Mesodermal cell (in vitro differentiated cells): ENCODE results near the gene GGT5.
"Not testable (repeated sequence)": the region's sequence is repeated elsewhere in the genome, so short reads cannot be mapped to it uniquely, and the experiment has no call there.

Source experiments
- H3K27ac ChIP-seq: 2 replicates; pipeline ENCODE4 v1.7.0; 2013; ENCODE audit warnings: mild to moderate bottlenecking, low read depth, low read length, moderate library complexity; ENCODE audit not compliant: severe bottlenecking
- H3K36me3 ChIP-seq: 2 replicates; pipeline ENCODE4 v1.7.1; 2013; ENCODE audit warnings: mild to moderate bottlenecking, low read length, moderate library complexity; ENCODE audit not compliant: control insufficient read depth, insufficient read depth
- H3K4me1 ChIP-seq: one replicate; pipeline ENCODE4 v1.7.1; 2013; ENCODE audit warnings: mild to moderate bottlenecking, low read length; ENCODE audit not compliant: insufficient read depth, control insufficient read depth, poor library complexity, severe bottlenecking
- H3K4me3 ChIP-seq: 2 replicates; pipeline ENCODE4 v1.7.0; 2013; ENCODE audit warnings: low read length, control low read depth, mild to moderate bottlenecking; ENCODE audit not compliant: insufficient read depth, poor library complexity, severe bottlenecking; ENCODE audit errors: extremely low read depth
- H3K9me3 ChIP-seq: 2 replicates; pipeline ENCODE4 v1.7.1; 2013; ENCODE audit warnings: mild to moderate bottlenecking, low read length, moderate library complexity; ENCODE audit not compliant: control insufficient read depth
- WGBS, 2 experiments: methylation state at CpG; one replicate each; pipeline ENCODE4 v1.1.5; 2013; ENCODE audit warnings: missing lambda C conversion rate in 2 of 2; ENCODE audit not compliant: insufficient coverage in 2 of 2; 5-methylcytosine and 5-hydroxymethylcytosine counted together

GGT5 gene

DNA sequence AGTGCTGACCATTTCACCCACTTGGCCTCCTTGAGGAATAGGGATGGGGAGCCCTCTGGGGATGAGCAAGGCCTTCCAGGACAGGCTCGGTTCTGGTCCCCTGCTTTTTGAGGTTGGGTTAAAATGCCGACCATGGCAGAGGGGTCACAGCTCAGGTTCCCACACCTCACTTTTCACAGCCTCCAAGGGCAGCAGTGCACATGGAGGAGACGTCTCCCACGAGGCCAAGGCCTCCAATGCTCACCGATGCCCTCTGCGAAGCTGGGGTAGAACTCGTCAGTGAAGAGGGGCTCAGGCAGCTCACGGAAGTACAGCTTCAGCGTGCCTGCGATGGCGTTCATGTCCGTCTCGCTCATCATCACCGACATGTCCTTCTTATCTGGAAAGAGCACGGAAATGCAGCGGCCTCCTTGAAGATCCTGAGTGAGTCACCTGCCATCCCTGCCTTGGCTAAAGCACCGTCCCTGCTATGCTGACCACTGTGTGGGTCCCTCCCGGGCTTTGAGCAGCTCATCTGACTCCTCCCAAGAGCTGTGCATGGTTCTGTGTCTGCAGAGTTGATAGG lies 17.4 kb upstream of the GGT5 start:
- not testable (repeated sequence) for H3K4me1 ChIP-seq, H3K4me3 ChIP-seq, H3K36me3 ChIP-seq, H3K9me3 ChIP-seq, H3K27ac ChIP-seq
- WGBS, 2 experiments: 94 to 95% methylated on average over 17 of the region's 18 CpGs

DNA sequence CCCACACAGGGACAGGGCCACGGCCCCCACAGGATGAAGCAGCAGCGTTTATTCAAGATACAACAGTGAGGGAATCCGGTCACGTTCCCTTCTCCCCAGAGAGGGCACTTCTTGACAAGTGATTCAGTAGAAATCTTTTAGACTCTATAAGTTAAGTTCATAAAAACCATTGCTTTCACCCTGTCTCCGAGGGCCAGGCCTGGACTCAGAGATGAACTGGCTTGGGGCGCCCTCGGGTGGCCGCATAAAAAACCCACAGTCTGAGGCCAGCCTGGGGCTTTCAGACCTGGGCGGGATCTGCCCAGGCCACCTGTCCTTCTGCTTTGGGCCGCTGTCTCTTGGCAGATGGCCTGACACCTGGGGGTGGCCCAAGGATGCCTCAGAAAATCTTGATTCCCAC lies 14.6 kb upstream of the GGT5 start:
- not testable (repeated sequence) for H3K36me3 ChIP-seq, H3K4me3 ChIP-seq, H3K27ac ChIP-seq, H3K9me3 ChIP-seq, H3K4me1 ChIP-seq
- no CpG with 5 or more reads among the region's 10 CpGs for WGBS, 2 experiments

DNA sequence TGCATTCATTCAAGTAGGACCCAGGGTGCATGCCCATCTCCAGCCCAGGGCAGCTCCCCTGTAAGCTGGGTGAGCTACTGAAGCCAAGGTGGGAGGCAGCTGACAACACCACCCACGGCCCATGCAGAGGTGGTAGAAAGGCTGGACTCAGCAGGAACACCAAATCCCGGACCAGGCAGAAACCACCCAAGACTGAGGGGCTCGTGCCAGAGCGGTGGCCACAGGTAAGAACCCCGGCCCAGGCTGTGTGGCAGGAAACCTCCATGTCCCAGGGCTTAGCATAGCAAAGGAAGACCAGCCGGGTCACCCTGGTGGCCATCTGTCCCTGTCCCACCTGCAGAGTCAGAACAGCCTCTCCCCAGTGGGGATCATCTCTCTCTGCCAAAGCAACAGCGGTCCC lies 11.9 kb upstream of the GGT5 start:
- H3K27ac ChIP-seq, H3K4me3 ChIP-seq, H3K36me3 ChIP-seq, H3K9me3 ChIP-seq, H3K4me1 ChIP-seq: not testable (repeated sequence)
- 98 to 100% methylated on average over 4 to 5 of the region's 7 CpGs for WGBS, 2 experiments

DNA sequence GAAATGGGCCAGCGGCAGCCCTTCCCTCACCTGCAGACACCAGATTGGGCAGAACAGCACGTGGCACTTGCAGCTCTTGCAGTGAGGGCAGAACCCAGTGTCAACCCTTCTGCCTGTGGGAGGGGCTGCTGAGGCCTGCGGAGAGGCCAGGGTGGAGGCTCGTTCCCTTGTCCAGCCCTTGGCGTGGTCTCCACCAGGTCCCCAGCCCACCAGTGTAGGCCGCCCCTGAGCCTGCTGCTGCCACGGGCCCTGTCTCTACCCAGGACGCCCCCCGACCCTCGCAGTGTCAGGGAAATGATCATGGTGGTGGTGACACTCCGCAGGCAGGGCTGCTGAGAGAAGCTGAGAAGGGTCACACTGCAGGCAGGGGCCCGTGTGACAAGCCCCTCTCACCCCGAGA lies 11.3 kb upstream of the GGT5 start:
- not testable (repeated sequence) for H3K9me3 ChIP-seq, H3K4me1 ChIP-seq, H3K27ac ChIP-seq, H3K4me3 ChIP-seq, H3K36me3 ChIP-seq
- WGBS, 2 experiments: 90% methylated on average over 2 of the region's 13 CpGs; no CpG with 5 or more reads in 1 of the 2 experiments

DNA sequence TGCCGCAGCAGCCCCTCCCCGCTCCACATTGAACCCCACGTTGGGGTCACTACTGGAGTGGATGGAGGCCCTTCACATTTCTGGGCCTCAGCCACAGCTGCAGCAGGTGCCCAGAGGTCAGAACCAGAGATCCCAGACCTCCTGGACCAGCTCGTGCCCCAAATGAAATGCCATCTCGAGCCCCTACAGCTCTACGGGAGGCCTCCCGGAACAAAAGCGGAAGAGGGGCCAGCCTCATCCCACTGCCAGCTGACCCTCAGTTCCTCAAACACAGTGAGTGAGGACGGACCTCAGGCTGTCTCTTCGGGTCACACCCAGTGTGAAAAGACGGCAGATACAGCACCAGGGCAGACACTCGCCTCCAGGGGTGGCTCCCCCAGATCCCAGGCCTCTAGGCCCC lies 8.2 kb upstream of the GGT5 start:
- H3K36me3 ChIP-seq, H3K9me3 ChIP-seq, H3K4me3 ChIP-seq, H3K27ac ChIP-seq, H3K4me1 ChIP-seq: not testable (repeated sequence)
- 91 to 94% methylated on average over 4 to 5 of the region's 12 CpGs for WGBS, 2 experiments

DNA sequence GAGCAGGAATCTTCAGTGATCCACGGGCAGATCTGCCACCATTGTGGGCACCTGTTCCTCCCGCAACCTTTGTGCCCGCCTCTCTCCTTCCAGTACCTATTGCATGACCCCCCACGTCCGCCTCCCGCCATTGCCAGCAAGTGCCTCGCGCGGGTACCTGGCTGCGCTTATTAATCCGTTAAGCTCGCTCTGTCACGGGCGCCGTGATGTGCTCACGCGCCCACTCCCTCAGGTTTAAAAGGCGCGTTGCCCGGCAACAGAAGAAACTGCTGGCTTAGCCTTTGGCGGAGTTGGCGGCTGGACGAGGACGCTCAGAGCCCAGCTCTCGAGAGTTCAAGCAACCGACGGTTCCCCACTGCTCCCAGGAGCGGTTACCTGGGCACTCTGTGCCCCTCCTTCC lies 6.4 kb upstream of the GGT5 start:
- no CpG with 5 or more reads among the region's 28 CpGs for WGBS, 2 experiments
- not testable (repeated sequence) for H3K4me3 ChIP-seq, H3K9me3 ChIP-seq, H3K27ac ChIP-seq, H3K4me1 ChIP-seq, H3K36me3 ChIP-seq

DNA sequence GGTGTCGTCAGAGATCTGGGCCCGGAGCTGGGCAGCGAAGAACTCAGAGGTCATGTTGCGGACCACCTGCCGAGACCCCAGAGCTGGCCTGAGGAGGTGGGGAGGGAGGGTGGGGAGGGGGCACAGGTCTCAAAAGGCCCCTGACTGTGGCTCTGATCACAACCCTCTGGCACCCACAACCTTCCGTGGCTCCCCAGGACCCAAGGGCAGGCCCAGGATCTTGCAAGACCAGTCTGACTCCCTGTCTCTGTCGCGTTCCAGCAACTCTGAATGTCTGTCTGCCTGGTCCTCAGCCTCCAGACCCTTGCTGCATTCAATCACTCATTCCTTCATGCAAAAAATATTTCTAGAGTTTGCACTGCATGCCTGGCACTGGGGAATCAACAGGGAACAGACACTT lies 4.5 kb upstream of the GGT5 start:
- peaks cover 20% of the 10 kb centered on the region for H3K4me1 ChIP-seq
- not testable (repeated sequence) for H3K9me3 ChIP-seq, H3K27ac ChIP-seq, H3K4me3 ChIP-seq, H3K36me3 ChIP-seq
- WGBS, 2 experiments: 100% methylated on average over 1 of the region's 8 CpGs; no CpG with 5 or more reads in 1 of the 2 experiments

DNA sequence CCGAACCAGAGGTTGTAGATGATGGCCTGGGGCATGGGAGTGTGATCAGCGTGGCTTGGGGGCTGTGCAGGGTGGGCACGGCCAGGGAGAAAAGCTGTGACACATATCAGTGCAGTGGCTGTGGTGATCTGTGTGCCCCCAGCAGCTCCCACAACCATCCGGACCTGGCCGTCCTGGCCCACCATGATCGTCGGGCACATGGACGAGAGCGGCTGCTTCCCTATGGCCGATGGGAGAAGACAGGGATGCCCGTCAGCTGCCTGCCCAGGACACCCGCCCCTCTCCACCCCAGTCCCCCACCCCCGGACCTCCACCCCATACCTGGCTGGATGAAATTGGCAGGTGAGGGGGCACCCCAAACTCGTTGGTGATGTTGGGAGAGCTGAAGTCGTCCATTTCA lies 3.7 kb upstream of the GGT5 start:
- not testable (repeated sequence) for H3K27ac ChIP-seq, H3K9me3 ChIP-seq, H3K4me3 ChIP-seq, H3K36me3 ChIP-seq
- WGBS, 2 experiments: 89% methylated on average over 5 of the region's 15 CpGs; no CpG with 5 or more reads in 1 of the 2 experiments
- peaks cover 21% of the 10 kb centered on the region for H3K4me1 ChIP-seq

DNA sequence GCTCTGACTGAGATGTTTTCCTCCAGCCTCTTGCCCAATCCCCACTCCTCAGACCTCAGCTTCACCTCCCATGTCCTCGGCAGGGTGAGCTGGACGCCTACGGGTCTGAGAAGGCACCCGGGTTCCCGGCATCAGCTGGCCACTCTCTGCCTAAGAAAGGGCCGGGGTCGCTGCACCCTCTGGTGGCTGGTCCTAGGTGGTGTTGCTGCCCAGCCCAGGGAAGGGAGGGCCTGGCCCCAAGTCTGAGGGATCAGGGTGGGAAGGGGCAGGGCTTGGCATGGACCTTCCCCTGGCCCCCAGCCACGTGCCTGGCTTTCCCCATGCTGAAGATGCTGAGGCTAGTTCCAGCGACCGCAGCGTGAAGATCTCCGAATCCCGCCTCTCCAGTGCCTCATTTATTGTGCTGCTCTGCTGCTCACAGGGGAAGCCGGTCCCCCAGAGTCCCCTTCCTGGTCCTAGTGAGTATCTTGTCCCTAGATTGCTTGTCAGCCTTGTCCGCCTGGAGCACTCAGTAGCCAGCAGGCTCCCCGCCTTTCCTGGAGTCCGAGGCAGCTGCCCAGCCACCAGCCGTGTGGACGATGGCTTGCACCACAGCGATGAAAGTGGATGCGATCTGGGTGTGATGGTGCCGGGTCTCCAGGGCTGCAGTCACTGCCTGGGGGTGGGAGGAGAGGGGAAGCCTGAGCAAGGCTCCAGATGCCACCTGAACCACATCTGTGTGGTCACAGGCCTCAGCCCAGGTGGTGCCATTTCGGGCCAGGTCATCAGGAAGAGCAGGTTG lies 2.9 kb upstream of the GGT5 start:
- H3K9me3 ChIP-seq: no peaks in the 10 kb centered on the region
- H3K4me3 ChIP-seq: no peak overlapping the region
- H3K36me3 ChIP-seq: no peaks in the 10 kb centered on the region
- peaks cover 29% of the 10 kb centered on the region for H3K4me1 ChIP-seq
- 33 to 37% methylated on average over 13 to 16 of the region's 23 CpGs for WGBS, 2 experiments
- H3K27ac ChIP-seq: no peak overlapping the region

DNA sequence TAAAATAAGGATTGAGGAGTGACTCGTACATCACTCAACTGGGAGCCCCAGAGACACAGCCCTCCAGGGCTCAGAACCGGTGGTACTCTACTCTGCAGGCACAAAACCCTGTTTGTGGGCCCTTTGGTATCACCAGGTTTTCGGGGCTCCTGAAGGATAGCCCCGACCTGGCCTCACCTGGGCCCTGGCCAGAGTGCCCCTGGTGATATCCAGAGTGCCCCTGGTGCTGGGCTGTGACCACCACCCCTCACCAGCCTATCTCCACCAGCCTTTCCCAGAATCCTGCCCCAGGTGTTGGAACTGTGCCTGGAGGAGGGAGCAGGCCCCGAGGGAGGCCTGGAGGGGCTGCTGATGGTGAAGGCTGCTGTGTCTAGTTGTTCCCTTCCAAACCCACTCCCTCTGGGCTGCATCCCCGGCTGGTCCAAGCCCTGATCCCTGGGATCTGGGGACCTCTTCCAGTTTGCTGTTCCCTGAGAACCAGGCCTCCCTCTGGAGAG lies 2.2 kb upstream of the GGT5 start:
- Histone ChIP-seq H3K27ac (no peak overlapping the region), H3K9me3 (no peaks in the 10 kb centered on the region), H3K4me1 (peaks cover 36% of the 10 kb centered on the region), H3K4me3 (no peak overlapping the region), H3K36me3 (no peaks in the 10 kb centered on the region)
- WGBS, 2 experiments: 94 to 100% methylated on average over 1 to 5 of the region's 6 CpGs
